RPMI7951 (cell line): ENCODE data around the gene INTS2. TPM values are rescaled to one million over a fixed set of nuclear protein-coding genes. Genes with fewer than 3 reads are reported as not detected.
"Not testable (repeated sequence)": the region's sequence is repeated elsewhere in the genome, so short reads cannot be mapped to it uniquely, and the experiment has no call there.

Experiments
- DNase-seq: peaks from one replicate; pipeline ENCODE4 v3.0.0-alpha.2; 2012; ENCODE audit warnings: low read depth
- total RNA-seq: library from RNA; depleted of rRNA; stranded (reverse); fragments of >200 nt; shearing (Covaris generic); gene quantifications from 2 replicates; pipeline ENCODE4 v1.2.3, GENCODE V29; 2014

INTS2 gene
- total RNA-seq, 1 experiment from 2014 or later = 9.9 TPM

DNA sequence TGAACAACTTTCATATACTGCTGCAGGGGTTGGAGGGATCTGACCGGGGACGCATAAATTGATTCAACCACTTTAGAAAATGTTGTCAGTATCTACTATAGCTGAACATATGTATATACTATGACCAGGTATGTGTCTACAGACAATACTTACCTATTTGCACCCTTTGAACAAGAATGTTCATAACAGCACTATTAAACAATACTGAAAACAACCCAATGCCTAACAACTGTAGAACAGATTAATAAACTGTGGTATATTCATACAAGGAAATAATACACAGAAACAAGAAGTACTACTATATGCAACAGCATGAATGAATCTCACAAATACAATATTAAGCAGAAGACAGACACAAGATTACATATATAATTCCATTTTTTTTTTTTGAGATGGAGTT is 74.9 kb downstream of the INTS2 start:
- no peak for DNase-seq

DNA sequence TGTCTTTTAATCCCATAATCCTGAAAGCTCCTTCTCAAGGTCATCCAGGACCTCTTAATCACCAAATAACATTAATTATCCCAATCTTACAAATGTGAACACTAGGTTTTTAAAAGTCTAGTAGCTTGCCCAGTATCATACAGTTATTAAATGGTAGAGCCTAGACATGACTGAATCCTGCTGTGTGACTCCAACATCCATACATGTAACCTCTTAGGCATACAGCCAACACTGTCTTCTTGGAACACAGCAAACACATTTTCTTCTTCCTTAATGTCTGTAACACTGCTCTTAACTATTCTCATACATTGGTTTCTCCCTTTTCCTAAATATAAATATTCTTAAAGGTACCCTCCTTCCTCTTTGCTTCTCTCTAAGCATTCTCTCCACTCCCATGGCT is 78.1 kb downstream of the INTS2 start:
- no peak for DNase-seq

DNA sequence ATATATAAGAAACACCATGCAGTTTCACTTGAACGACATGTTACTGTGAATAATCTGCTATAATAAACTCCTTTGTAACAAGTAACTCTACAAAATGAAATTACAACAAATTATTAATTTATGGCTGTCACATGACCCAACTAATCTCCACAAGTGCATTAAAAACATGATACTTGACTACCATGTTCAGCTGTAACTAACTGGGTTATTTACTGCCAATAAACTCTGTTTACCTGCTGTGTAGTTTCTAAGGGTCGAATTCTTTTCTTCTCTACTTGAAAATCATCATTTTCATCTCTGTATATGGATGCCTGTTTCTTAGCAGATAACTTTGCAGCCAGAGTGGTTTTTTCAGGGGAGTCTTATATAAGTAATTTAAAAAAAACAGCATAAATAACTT is 78.9 kb downstream of the INTS2 start:
- DNase-seq = no peak

DNA sequence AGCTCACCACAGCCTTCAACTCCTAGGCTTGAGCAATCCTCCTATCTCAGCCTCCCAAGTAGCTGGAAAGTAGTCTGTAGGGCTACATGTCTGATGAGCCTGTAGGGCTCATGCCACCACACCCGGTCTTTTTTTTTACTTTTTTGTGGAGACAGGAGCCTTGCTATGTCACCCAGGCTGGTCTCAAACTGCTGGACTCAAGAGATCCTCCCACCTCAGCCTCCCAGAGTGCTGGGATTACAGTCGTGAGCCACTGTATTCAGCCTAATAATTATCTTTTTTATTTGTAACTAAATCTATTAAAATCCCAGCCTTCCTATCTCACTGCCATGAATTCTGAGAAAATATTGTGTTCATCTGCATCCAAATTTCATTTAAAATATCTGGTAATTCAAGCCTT is 79.5 kb downstream of the INTS2 start:
- no peak for DNase-seq

DNA sequence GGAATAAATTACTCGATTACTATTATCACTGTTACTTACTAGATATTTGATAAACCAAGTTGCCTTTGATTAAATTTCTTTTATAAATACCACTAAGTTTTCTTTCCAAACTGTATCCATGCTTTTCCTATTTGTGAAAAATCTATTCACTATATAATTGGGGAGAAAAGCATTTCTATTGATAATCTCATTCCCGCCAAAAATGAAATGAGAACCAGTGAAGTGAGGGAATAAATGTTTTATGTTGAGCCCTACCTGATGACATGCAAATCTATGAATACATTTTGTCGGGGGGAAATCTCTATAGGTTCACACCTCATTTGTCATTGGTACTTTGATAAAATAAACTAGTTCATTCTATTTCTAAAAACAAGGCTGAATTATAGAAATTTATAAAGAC is 80.1 kb downstream of the INTS2 start:
- no peak for DNase-seq

DNA sequence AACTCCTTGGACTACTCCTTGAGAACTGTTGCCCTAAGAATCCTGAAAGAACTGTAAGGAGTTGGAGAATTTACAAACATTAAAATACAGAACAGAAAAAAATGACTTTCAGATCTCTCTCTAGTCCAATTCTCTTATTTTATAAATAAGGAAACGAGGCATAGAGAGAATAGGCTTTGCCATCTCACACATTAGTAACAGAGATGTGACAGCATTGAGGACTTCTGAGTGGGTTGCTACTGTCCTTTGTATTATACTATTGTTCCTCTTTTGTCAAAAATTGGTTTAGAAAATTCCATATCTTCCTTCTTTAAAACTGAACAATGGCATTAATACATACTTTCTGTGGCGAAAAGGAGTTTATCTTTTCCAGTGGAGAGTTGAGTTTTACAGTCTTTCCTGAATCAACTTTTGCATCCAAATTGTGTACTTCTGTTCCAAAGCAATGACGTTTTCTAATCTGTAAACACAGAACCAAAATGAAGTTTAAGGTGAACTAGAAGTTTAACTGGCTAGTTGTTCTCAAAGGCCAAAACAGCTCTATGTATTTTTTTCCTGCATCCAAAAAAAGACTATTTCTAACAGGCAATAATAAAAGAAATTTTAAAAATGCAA is 80.9 kb downstream of the INTS2 start:
- no peak for DNase-seq

DNA sequence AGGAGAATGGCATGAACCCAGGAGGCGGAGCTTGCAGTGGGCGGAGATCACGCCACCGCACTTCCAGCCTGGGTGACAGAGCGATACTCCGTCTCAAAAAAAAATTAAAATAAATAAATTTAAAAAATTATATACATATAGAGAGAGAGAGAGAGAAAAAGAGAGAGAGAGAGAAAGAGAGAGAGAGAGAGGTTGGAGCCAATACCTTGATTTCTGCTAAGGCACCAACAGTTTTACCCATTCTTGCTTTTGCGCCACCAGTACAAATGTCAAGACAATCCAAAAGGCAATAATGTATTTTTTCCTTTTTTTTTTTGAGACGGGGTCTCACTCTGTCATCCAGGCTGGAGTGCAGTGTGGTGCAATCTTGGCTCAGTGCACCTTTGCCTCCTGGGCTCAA is 81.7 kb downstream of the INTS2 start:
- DNase-seq = no peak

DNA sequence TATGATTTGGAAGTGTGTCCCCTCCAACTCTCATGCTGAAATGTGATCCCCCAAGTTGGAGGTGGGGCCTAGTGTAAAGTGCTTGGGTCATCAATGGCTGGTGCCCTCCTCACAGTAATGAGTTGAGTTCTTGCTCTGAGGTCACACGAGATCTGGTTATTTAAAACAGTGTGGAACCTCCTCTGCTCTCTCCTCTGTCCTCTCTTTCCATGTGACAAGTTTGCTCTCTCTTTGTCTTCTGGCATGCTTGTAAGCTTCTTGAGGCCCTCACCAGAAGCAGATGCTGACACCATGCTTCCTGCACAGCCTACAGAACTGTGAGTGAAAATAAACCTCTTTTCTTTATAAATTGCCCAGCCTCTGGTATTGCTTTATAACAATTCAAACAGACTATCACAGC is 84.3 kb downstream of the INTS2 start:
- DNase-seq = no peak

DNA sequence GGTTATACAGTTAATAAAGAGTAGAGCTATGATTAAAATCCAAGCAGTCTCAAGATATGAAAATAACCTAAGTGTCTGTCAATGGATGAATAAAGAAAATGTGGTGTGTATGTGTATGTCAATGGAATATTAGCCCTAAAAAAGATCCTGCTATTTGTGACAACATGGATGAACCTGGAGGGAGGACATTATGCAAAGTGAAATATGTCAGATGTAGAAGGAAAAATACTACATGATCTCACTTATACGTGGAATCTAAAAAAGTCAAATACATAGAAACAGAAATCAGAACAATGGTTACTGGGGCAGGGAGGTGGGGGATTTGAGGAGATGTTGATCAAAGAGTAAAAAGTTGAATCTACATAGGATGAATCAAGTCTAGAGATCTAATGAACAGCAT is 84.9 kb downstream of the INTS2 start:
- DNase-seq = no peak

DNA sequence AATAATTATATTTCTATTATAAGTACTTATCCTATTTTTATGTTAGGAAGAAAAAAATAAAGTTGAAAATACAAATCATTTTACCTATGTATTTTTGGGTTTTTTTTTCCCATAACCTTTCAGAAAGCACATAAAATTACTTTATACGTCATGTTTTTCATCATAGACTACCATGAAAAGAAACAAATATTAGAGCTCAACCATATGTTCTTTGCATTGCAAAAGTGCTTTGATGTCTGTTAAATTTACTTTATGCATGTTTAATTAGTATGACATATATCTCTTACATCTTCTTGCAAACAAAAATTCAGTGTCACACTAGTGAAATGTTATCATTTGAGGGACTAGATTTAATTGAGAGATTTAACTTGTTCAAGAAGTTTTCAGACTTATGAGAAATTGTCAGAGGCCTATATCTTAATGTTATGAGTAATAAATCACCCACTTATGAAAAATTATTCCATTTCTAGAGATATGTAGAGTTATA is 88.4 kb downstream of the INTS2 start:
- no peak for DNase-seq

DNA sequence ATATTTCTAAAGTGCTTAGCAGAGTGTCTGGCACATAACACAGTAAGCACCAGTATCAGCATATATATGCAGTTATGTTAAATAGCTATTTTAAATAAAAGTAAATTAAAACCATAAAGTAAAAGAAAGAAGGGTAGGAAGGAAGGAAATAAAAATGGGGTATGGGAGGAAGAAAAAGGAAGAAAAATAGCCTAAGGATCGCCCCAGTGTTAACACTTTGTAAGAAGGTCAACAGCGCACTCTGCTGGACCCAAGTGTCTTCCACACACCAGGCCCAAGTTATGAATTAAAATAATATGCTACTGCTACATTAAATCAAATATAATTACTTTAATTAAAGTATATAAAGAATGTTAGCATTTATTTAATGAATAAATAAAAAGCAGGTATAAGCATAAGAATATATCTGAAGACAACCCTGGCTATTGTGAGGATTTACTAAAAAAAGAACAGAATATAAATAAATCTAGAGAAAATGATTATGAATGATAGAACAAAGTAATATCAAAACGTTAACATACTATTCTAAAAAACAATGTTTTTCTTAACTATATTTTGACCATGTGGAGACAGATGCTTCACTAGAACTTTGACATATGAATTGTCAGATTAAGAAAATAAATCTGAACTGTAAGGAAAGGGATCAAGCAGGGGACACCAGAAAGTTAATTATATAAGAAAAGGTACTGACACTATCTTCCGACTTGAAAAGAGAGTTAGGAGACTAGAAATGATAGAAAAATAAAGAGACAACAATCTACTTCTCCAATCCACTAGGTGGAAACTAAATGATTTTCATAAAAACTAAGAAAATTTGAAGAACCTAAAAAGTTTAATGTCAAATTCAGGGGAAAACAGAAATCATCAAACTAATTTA is 90.4 kb downstream of the INTS2 start:
- DNase-seq = peak; percentile 54

DNA sequence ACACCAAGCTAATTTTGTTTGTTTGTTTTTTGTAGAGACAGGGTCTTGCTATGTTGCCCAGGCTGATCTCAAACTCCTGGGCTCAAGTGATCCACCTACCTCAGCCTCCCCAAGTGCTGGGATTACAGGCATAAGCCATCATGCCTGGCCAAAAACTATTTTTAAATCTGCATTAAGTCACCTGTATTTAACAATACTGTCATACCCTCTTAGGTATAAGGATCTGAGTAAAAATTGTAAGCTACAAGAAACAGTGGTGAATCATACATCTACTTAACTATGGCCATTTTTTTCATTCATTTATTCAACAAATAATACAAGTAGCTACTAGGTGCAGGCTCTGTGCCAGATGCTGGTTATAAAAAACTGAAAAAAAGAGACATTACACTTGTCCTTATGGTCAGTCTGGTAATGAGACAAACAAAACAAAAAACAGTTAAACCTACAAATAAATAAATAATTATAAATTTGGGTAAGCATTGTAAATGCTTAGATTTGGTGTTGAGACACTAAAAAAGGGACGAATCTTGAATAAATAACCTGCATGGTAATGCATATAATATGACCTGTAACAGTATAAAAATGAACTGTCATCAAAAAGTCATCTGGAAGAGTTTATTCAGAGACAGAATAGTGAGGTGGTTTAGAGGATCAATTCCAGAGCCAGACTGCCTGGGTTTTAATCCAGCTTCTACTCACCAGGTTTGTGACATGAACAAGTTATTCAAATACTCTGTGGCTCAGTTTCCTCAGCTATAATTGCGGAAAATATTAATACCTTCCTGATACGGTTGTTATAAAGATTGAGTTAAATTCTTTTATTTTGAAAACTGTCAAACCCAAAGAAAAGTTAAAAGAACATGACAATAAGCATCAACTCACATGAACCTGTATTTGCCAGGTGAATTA is 91.3 kb downstream of the INTS2 start:
- no peak for DNase-seq

DNA sequence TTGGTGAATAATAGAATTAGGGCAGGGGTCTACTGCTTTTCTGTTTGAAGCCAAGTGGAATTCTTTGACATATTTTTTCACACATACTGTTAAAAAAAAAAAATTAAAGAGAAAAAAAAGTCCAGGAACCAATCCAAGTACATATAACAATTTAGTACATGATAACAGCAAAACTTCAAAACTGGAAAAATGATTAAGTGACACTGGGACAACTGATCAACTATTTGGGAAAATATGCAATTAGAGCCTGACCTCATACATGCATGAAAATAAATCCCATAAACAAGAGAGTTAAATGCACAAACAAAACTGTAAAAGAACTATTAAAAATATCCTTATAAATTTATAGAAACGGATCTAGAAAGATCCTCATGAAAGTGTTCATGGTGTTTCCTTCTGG is 92.2 kb downstream of the INTS2 start:
- no peak for DNase-seq

DNA sequence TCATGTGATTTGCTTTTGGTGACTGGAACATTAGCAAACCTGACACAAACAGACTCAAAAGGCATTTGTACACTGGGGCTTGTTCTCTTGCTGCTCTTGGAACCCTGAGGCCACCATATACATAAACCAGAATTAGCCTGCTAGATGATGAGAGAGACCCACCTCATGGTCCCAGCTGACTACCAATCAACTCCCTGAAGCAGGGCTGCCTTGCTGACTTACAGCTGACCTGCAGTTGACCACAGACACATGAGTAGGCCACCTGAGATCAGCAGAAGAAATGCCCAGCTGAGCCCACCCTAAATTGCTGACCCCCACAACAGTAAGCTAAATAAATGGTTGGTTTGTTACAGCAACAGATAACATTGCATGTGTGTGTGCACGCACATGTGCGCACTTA is 93.2 kb downstream of the INTS2 start:
- DNase-seq = no peak

DNA sequence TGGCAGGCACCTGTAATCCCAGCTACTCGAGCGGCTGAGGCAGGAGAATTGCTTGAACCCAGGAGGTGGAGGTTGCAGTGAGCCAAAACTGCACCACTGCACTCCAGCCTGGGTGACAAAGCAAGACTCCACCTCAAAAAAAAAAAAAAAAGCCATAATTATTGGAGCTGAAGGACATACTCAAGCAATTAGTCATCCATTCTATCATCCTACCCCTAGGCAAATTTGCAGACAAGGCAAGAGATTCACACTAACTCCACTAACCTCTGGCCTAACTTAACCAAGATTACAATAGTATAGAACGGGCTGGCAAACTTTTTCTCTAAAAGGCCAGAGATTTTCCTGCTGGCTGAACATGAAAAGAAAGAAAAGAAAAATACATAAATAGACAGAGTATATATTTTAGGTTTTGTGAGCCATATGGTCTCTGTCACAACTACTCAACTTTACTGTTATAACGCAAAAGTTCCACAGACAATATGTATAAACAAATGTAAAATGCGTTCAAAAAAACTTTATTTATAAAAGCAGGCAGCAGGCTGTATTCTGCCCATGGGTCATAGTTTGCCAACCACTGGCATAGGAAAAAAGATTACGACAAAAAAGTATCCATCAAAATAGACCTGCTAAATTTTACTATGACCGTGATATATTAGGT is 94.1 kb downstream of the INTS2 start:
- DNase-seq = peak; percentile 92

DNA sequence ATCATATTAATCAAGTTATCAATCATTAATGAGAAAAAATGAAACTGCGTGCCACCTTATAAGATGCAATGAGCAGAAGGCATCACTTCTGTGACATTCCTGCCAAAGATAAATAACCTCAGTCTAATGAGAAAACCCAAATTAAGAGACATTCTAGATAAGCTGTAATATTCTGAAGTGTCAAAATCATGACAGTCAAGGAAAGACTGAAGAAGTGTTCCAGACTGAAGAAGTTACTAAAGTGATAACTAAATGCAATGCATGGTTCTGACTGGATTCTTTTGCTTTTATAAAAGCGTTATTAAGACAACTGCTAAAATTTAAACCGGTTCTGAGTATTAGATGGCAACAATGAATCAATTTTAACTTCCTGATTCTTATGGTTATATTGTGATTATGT is 95.3 kb downstream of the INTS2 start:
- no peak for DNase-seq

DNA sequence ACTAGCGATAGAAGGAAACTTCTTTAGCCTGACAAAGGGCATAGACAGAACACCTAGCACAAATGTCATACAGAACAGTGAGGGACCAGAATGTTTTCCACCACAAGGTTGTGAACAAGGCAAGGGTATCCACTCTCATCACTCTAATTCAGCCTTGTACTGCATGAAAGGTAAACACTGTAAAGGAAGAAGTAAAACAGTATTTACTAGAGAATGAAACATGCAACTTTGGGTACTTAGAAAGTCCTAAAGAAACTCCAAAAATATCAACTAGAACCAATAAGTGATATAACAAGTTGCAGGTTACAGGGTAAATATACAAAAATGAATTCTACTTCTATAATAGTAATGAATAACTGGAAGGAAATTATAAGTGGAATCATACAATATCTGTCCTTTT is 96.7 kb downstream of the INTS2 start:
- DNase-seq = no peak

DNA sequence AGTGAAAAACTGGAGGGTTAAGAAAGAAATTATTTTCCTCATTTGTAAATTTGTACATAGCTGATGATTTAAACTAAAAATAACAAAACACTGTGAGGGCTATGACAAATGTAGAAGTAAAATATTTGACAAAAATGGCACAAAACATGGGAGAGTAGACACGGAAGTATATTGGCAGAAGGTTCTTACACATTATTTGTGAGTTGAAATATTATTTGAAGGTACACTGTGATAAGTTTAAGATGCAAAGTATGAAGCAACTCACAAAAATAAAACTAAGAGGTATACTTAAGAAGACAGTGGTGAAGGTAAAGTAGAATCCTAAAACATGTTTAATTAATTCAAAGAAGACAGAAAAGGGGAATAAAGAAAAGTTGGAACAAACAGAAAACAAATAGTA is 99.1 kb downstream of the INTS2 start:
- no peak for DNase-seq

DNA sequence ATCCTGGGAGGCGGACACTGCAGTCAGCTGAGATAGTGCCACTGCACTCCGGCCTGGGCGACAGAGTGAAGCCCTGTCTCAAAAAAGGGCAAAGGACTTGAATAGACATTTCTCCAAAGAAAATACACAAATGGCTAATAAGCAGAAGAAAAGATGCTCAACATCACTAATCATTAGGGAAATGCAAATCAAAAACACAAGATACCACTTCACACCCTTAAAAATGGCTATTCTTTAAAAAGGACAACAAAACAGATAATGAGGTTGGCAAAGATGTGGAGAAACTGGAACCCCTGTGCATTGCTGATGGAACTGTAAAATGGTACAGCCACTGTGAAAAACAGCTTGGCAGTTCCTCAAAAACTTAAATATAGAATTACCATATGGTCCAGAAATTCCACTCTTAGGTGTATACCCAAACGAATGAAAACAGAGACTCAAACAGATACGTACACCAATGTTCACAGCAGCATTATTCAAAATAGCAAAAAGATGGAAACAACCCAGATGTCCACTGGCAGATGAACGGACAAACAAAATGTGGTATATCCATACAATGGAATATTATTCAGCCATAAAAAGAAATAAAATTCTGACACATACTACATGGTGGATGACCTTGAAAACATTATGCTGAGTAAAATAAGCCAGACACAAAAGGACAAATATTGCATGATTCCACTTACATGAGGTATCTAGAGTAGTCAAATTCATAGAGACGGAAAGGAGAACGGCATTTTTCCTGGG is 100.0 kb downstream of the INTS2 start:
- no peak for DNase-seq

DNA sequence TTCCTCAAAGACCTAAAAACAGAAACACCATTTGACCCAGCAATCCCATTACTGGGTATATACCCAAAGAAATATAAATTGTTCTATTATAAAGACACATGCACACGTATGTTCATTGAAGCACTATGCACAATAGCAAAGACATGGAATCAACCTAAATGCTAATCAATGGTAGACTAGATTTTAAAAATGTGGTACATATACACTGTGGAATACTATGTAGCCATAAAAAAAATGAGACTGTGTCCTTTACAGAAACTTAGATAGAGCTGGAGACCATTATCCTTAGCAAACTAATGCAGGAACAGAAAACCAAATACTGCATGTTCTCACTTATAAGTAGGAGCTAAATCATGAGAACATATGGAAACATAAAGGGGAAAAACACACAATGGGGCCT is 100.9 kb downstream of the INTS2 start:
- DNase-seq = not testable (repeated sequence)

DNA sequence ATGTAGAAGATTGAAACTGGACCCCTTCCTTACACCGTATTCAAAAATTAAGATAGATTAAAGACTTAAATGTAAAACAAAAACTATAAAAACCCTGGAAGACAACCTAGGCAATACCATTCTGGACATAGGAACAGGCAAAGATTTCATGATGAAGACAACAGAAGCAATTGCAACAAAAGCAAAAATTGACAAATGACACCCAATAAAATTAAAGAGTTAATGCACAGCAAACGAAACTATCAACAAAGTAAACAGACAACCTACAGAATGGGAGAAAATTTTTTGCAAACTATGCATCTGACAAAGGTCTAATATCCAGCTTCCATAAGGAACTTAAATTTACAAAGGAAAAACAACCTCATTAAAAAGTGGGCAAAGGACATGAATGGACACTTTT is 101.6 kb downstream of the INTS2 start:
- not testable (repeated sequence) for DNase-seq
